ENCODE data around the gene AADACL2.
A peak's percentile ranks its signal among the peaks of the same experiment; 100 is the strongest.
"Not testable (repeated sequence)": the region's sequence is repeated elsewhere in the genome, so short reads cannot be mapped to it uniquely, and the experiment has no call there.

AADACL2 gene

DNA sequence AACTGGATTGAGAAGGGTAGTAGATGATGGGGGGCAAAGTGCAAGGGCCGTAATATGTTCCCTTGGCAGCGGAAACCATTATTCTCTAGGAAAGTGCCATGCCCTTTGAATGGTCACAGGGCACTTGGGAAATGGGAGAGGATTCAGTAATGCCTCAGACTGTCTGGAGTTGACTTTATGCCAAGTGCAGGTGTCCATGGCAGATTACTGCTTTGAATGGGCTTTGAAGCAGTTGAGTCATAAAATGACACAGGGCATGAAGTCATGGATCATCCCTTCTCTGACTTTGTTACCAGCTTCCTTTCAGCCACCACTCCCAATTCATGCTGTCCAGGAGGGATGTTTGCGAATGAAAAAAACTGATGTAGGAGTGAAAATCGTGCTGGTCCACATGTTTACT is 20.1 kb downstream of the AADACL2 start:
- no peak overlapping the region for H3K4me3 ChIP-seq (ENCODE audit: low read length)
- TF ChIP-seq, protein P1, sequence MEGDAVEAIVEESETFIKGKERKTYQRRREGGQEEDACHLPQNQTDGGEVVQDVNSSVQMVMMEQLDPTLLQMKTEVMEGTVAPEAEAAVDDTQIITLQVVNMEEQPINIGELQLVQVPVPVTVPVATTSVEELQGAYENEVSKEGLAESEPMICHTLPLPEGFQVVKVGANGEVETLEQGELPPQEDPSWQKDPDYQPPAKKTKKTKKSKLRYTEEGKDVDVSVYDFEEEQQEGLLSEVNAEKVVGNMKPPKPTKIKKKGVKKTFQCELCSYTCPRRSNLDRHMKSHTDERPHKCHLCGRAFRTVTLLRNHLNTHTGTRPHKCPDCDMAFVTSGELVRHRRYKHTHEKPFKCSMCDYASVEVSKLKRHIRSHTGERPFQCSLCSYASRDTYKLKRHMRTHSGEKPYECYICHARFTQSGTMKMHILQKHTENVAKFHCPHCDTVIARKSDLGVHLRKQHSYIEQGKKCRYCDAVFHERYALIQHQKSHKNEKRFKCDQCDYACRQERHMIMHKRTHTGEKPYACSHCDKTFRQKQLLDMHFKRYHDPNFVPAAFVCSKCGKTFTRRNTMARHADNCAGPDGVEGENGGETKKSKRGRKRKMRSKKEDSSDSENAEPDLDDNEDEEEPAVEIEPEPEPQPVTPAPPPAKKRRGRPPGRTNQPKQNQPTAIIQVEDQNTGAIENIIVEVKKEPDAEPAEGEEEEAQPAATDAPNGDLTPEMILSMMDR (conservative IDR thresholded peaks at IDR 0.05; ENCODE audit: low read length): no peak
- DNase-seq (ENCODE audit: low read depth): no peak

DNA sequence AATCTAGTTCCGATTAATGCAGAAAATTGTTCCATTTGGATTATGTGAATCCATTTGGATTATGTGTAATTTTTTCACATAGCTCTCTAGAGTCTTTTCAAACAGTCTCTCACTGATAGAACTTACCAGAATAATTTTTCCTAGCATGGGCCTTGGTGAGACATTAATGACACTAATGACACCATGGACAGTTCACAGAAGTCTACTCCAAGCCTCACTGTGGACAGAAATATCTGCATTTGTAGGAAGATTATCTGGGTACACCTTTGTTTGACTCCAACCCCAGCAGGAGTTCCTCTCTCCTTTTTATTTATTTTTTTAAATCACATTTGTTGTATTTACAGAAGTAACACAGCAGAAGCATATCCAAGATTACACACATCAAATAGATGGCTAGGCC is 27.9 kb downstream of the AADACL2 start:
- DNase-seq (ENCODE audit: low read depth): no peak
- TF ChIP-seq, protein P1 (conservative IDR thresholded peaks at IDR 0.05; ENCODE audit: low read length): no peak
- H3K4me3 ChIP-seq (ENCODE audit: low read length): no peak overlapping the region

DNA sequence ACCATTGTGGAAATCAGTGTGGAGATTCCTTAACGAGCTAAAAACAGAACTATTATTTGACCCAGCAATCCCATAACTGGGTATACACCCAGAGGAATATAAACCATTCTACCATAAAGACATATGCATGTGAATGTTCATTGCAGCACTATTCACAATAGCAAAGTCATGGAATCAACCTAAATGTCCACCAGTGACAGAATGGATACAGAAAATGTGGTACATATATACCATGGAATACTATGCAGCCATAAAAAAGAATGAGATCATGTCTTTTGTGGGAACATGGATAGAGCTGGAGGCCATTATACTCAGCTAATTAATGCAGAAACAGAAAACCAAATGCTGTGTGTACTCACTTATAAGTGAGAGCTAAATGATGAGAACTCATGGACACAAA is 31.0 kb downstream of the AADACL2 start:
- DNase-seq (ENCODE audit: low read depth); H3K4me3 ChIP-seq (ENCODE audit: low read length): not testable (repeated sequence)

DNA sequence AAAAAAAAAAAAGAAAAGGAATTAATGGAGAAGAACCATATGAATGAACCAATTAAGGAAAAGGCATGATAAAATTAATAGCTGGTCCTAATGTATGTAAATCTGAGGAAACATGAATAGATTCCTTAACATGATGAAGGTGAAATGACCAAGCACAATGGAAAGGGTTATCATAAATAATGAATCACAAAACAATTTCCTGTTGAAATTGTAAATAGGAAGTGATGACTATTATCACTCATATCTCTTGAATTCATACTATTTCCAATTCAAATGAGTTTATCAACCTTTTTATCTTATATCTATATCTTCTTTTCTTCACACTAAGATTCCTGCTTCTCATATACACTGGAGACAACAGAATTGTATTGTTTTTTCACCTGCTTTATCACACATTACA is 32.0 kb downstream of the AADACL2 start:
- TF ChIP-seq, protein P1 (conservative IDR thresholded peaks at IDR 0.05; ENCODE audit: low read length): no peak
- no peak for DNase-seq (ENCODE audit: low read depth)
- H3K4me3 ChIP-seq (ENCODE audit: low read length): no peak overlapping the region

DNA sequence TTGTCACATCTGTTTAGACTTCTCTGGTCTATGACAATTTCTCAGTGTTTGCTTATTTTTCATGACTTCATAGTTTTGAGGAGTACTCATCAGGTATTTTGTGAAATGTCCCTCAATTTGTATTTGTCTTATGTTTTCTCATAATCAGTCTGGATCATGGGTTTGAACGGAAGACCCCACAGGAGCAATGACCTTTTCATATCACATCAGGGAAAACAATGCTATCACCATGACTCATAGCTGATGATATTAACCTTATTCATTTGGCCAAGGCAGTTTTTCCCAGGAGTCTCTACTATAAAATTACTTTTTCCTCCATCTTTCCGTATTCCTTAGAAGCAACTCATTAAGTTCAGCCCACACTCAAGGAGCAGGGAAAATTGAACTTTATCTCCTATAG is 32.7 kb downstream of the AADACL2 start:
- TF ChIP-seq, protein P1 (conservative IDR thresholded peaks at IDR 0.05; ENCODE audit: low read length): no peak
- DNase-seq (ENCODE audit: low read depth): no peak
- H3K4me3 ChIP-seq (ENCODE audit: low read length): no peak overlapping the region

DNA sequence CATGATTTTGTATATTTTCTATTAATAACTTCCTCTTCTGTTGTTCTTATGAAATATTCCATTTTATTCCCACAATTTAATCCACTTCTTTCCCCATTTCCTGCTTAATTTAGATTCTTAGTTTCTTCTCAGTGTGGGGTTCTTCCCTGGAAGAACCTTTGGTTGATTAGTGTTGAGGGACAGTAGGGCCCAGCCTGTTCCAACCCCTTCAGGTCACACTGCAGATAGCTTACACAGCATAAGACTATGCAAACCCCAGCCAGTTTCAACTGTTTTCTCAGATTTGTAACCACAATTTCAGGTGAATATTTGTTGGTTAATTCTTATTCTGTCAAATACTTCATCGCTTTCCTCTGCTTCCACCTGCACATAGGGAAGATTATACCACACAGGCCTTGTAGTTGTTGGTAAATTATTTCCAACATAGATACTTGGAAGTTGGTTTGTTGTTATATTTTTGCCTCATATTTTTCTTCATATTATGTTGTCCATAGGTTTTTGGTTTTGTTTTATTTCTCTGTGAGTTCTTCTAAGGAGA is 34.7 kb downstream of the AADACL2 start:
- no peak overlapping the region for H3K4me3 ChIP-seq (ENCODE audit: low read length)
- DNase-seq (ENCODE audit: low read depth): no peak
- TF ChIP-seq, protein P1 (conservative IDR thresholded peaks at IDR 0.05; ENCODE audit: low read length): no peak

DNA sequence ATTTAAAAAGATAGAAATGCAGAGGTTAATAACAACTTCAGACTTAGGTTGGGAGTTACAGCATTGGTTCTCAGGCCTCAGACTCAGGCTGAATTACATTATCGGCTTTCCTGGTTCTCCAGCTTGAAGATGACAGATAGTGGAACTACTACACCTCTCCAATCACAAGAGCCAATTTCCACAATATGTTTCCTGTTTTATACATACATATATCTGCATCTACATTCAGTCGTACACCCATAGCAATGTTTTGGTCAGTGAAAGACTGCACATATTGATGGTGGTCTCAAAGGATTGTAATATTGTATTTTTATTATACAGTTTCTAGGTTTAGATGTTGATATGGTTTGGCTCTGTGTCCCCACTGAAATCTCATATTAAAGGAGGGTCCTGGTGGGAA is 35.4 kb downstream of the AADACL2 start:
- DNase-seq (ENCODE audit: low read depth): no peak
- no peak overlapping the region for H3K4me3 ChIP-seq (ENCODE audit: low read length)
- TF ChIP-seq, protein P1 (conservative IDR thresholded peaks at IDR 0.05; ENCODE audit: low read length): no peak

DNA sequence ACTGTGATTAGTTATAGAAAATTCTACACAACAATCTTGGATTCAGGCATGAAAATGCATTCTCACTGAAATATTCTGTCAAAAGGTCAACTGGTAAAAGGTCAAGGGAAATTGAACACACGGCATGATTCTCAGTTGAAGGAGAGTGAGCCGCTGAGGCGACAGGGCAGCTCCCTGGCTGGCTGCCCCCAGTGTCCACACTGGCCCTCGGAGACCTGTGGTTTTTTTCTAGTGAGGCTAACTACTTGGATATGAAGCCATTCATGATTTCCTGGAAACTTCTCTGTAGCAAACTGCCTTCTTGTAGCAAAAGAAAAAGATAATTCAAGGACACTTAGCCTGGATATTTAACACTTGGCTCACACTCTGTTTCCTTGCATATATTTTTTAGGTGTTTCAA is 37.2 kb downstream of the AADACL2 start:
- peak; percentile 55 for DNase-seq (ENCODE audit: low read depth)
- TF ChIP-seq, protein P1 (conservative IDR thresholded peaks at IDR 0.05; ENCODE audit: low read length): no peak
- no peak overlapping the region for H3K4me3 ChIP-seq (ENCODE audit: low read length)
